Brain microvascular endothelial cell (primary cell): ENCODE results near the gene GPER1.
"Not testable (repeated sequence)": the region's sequence is repeated elsewhere in the genome, so short reads cannot be mapped to it uniquely, and the experiment has no call there.

Source experiments
- DNase-seq: peaks from one replicate; pipeline ENCODE4 v3.0.0-alpha.2; 2020
- H3K27ac ChIP-seq: fragments of 250-450 bp; sonication (Bioruptor Pico); 2 replicates; pipeline ENCODE4 v1.5.1; 2020; ENCODE audit warnings: mild to moderate bottlenecking, moderate library complexity
- H3K27me3 ChIP-seq: fragments of 250-450 bp; sonication (Bioruptor Pico); replicated peaks from 2 replicates; pipeline ENCODE4 v1.5.1; 2020; ENCODE audit warnings: mild to moderate bottlenecking
- H3K36me3 ChIP-seq: fragments of 250-450 bp; sonication (Bioruptor Pico); replicated peaks from 2 replicates; pipeline ENCODE4 v1.5.1; 2020; ENCODE audit warnings: mild to moderate bottlenecking
- H3K4me3 ChIP-seq: 2 replicates; pipeline ENCODE4 v1.5.1; 2011; ENCODE audit warnings: low read depth, mild to moderate bottlenecking, control low read depth, low read length, moderate library complexity
- in situ Hi-C: cut with HindIII; loops from 2 replicates; pipeline ENCODE4 v1.10.0; 2017; ENCODE audit warnings: low sequenced_read_pairs, low pct_ligation_motif_present
- TF ChIP-seq, protein P1 (sequence below): IDR thresholded peaks from 2 replicates; pipeline ENCODE4 v1.5.1; 2011; ENCODE audit warnings: low read depth, mild to moderate bottlenecking, moderate library complexity, low read length, control low read depth, inconsistent platforms; ENCODE audit errors: missing control alignments

Gene GPER1

DNA sequence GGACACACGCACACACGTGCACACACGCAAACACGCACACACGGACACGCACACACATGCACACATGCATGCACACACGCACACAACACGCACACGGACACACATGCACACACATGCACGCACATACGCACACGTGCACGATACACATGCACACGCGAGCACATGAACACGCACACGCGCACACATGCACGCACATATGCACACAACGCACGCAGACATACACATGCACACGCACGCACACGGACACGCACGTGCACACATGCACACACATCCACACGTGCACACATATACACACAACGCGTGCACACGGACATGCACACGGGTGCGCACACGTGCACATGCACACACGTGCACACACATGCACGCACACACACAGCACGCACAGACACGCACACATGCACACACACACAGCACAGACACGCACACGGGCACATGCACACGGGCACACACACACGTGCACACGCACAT, 17.3 kb upstream of the GPER1 start:
- in situ Hi-C loops = no loop called here
- Histone ChIP-seq H3K27ac (no peak overlapping the region), H3K4me3 (no peak overlapping the region), H3K36me3 (no peaks in the 10 kb centered on the region), H3K27me3 (no peaks in the 10 kb centered on the region)
- no peak for DNase-seq
- TF ChIP-seq, protein P1, sequence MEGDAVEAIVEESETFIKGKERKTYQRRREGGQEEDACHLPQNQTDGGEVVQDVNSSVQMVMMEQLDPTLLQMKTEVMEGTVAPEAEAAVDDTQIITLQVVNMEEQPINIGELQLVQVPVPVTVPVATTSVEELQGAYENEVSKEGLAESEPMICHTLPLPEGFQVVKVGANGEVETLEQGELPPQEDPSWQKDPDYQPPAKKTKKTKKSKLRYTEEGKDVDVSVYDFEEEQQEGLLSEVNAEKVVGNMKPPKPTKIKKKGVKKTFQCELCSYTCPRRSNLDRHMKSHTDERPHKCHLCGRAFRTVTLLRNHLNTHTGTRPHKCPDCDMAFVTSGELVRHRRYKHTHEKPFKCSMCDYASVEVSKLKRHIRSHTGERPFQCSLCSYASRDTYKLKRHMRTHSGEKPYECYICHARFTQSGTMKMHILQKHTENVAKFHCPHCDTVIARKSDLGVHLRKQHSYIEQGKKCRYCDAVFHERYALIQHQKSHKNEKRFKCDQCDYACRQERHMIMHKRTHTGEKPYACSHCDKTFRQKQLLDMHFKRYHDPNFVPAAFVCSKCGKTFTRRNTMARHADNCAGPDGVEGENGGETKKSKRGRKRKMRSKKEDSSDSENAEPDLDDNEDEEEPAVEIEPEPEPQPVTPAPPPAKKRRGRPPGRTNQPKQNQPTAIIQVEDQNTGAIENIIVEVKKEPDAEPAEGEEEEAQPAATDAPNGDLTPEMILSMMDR = no peak

- in situ Hi-C loops = no loop called here
- H3K36me3 ChIP-seq = no peaks in the 10 kb centered on the region
- no peak overlapping the region for H3K4me3 ChIP-seq
- TF ChIP-seq, protein P1 = no peak
- no peaks in the 10 kb centered on the region for H3K27me3 ChIP-seq
- no peak overlapping the region for H3K27ac ChIP-seq
- no peak for DNase-seq
Measured at GRCh38 chr7:1071731-1072254, 16.1 kb upstream of the GPER1 start.

DNA sequence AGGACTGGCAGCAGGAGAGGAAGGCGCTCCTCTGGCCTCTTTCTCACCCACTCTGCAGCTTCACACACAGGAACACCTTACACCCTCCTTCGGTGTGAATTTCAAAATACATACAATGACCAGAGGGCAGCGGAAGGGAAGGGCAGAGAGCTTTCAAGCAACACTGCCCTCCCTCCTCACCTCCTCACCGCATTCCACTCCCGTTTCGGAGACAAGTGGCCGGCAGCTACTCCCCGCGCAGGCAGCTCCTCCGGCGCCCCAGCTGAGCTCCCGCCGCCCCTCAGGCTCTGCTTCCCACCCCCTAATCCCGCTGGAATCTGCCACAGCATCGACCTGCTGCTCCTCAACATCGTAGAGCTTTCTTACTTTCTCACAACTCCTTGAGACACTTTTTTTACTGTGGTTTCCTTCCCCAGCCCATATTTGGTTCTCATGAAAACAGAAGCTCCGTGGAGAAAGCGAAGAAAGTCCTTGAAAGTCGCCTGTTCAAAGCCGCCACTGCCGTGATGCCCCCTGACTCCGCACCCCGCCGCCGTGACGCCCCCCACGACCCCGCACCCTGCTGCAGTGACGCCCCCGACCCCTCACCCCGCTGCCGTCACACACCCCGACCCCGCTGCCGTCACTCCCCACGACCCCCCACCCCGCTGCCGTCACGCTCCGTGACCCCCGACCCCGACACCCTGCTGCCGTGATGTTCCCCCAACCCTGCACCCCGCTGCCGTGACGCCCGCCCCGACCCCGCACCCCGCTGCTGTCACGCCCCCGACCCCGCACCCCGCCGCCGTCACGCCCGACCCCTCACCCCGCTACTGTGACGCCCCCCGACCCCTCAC, 14.6 kb upstream of the GPER1 start:
- Histone ChIP-seq H3K36me3 (no peaks in the 10 kb centered on the region), H3K27ac (no peak overlapping the region), H3K27me3 (no peaks in the 10 kb centered on the region), H3K4me3 (no peak overlapping the region)
- no peak for DNase-seq
- in situ Hi-C loops = no loop called here
- TF ChIP-seq, protein P1 = no peak

- H3K27me3 ChIP-seq, DNase-seq, H3K4me3 ChIP-seq, H3K36me3 ChIP-seq, in situ Hi-C loops, H3K27ac ChIP-seq: not testable (repeated sequence)
Measured at GRCh38 chr7:1074018-1074417, 13.9 kb upstream of the GPER1 start.

- in situ Hi-C loops = no loop called here
- no peak overlapping the region for H3K27ac ChIP-seq
- no peaks in the 10 kb centered on the region for H3K27me3 ChIP-seq
- TF ChIP-seq, protein P1 = no peak
- no peak overlapping the region for H3K4me3 ChIP-seq
- no peaks in the 10 kb centered on the region for H3K36me3 ChIP-seq
- DNase-seq = no peak
Measured at GRCh38 chr7:1074593-1075431, 13.1 kb upstream of the GPER1 start.
